SK-N-MC (cell line): ENCODE measurements around the gene ADAMTSL3.

ENCODE experiments used
- EZH2 ChIP-seq: fragments of 200-600 bp; sonication (generic); IDR thresholded peaks from one replicate; pipeline ENCODE4 v1.6.1; 2017; ENCODE audit warnings: antibody characterized with exemption
- POLR2AphosphoS5 ChIP-seq: IDR thresholded peaks from 2 replicates; pipeline ENCODE4 v1.6.1; 2012; ENCODE audit warnings: mild to moderate bottlenecking, low read depth, low read length, borderline replicate concordance

GRCh38 chr15:83835479-83835878, 181.6 kb downstream of the ADAMTSL3 start:
- TF ChIP-seq POLR2AphosphoS5 (no peak), EZH2 (no peak)
